HG03457 (cell line): ENCODE data around the gene CCP110.

Source experiments
- ATAC-seq: cut with Tn5 transposase; IDR thresholded peaks from one replicate; pipeline ENCODE4 v1.9.1; 2021; ENCODE audit warnings: moderate number of reproducible peaks; ENCODE audit not compliant: unreplicated experiment

The CCP110 gene

GRCh38 chr16:19595043-19595767 is 71.5 kb downstream of the CCP110 start:
- no peak for ATAC-seq

DNA sequence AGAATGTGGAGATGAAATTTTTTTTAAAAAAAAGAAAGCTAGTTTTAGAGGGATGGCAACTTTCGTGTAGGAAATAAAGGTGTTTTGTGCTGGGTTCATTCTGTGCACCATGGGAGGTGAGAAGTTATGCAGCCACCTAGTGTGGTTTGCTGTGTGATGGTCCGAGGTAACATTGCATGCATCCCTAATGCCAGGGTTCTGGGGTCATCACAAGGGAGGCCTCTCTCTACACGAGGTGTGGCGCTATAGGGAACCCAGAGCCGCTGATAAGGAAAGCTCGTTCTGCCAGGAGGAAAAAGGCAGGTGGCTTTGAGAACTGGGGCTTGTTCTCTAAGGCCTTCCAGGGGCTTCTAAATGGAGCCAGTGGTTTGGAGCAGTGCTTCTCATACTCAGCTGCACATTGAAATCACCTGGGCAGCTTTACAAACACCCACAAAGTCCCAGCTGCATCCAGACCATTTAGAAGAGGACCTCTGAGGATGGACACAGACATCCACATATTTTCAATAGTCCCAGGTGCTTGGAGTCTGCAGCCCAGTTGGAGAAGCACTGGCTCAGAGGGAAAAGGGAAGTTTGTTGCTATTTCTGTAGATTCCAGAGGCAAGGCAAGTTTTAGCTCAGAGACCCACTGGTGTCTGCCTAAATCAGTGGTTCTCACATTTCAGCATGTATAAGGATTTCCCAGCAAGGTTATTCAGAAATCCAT is 75.2 kb downstream of the CCP110 start:
- no peak for ATAC-seq

- no peak for ATAC-seq
Measured at GRCh38 chr16:19599968-19600716, 76.4 kb downstream of the CCP110 start.

DNA sequence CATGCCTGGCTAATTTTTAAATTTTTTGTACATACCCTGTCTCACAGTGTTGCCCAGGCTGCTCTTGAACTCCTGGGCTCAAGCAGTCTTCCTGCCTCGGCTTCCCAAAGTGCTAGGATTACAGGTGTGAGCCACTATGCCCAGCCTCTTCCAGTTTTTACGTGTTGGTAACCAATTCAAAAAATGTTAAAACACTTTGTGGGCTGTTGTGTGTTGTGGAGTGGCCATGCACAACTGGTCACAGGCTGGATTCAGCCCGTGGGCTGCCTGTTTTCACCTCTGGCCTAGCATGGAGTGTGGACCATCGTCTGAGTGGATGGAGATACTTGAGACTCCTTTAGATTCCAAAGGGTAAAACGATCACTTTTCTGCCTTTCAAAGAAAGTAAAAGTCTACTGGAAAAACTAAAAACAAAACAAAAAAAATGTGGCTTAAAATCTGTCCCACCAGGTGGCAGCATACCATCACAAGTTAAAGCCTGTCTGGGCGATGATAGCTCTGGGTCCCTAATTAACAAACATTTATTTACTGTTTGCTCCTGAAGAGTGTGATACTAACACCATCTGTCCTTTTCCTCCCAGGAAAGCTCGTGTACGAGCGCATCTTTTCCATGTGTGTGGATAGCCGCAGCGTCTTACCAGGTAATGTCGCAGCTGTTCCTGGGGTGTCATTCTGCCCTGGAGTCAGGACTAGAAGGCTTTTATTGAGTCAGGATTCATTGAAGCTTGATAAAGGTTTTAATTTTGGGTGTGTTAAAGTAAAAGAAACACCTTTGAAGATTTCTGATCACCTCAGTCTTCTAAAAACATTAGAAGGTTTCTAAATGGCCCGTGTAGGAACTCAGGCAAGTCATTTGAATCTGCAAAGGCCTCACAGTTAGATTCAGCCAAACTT is 77.6 kb downstream of the CCP110 start:
- no peak for ATAC-seq
